GM20431 (cell line): ENCODE measurements around the gene AGBL4.
"Not testable (repeated sequence)": the region's sequence is repeated elsewhere in the genome, so short reads cannot be mapped to it uniquely, and the experiment has no call there.

Experiments
- in situ Hi-C: fragments of 300-500 bp; cut with MseI, MboI; formaldehyde crosslinking; loops from one replicate; pipeline ENCODE4 v1.15.0; 2020; ENCODE audit warnings: low sequenced_read_pairs; ENCODE audit not compliant: unreplicated experiment

AGBL4 gene

GRCh38 chr1:49323925-49324540, 699.7 kb downstream of the AGBL4 start:
- in situ Hi-C loops = no loop called here

GRCh38 chr1:49320493-49320892, 703.3 kb downstream of the AGBL4 start:
- in situ Hi-C loops = not testable (repeated sequence)

- in situ Hi-C loops = no loop called here
These were observed 704.3 kb downstream of the AGBL4 start for GRCh38 chr1:49319426-49319963.

GRCh38 chr1:49318218-49318617, 705.5 kb downstream of the AGBL4 start:
- in situ Hi-C loops = no loop called here

GRCh38 chr1:49307457-49307856, 716.3 kb downstream of the AGBL4 start:
- in situ Hi-C loops = no loop called here

- in situ Hi-C loops = no loop called here
These were observed 717.2 kb downstream of the AGBL4 start for GRCh38 chr1:49306507-49307070.

GRCh38 chr1:49302400-49302799, 721.4 kb downstream of the AGBL4 start:
- in situ Hi-C loops = not testable (repeated sequence)

- in situ Hi-C loops = no loop called here
These were observed 725.5 kb downstream of the AGBL4 start for GRCh38 chr1:49298304-49298703.

GRCh38 chr1:49297783-49298182, 726.0 kb downstream of the AGBL4 start:
- in situ Hi-C loops = no loop called here

- in situ Hi-C loops = no loop called here
These were observed 729.2 kb downstream of the AGBL4 start for GRCh38 chr1:49294539-49294938.

- in situ Hi-C loops = no loop called here
These were observed 730.7 kb downstream of the AGBL4 start for GRCh38 chr1:49293016-49293415.

GRCh38 chr1:49257211-49258049, 766.3 kb downstream of the AGBL4 start:
- in situ Hi-C loops = not testable (repeated sequence)

- in situ Hi-C loops = no loop called here
These were observed 770.8 kb downstream of the AGBL4 start for GRCh38 chr1:49252917-49253316.

- in situ Hi-C loops = no loop called here
These were observed 772.6 kb downstream of the AGBL4 start for GRCh38 chr1:49251019-49251784.

- in situ Hi-C loops = no loop called here
These were observed 783.0 kb downstream of the AGBL4 start for GRCh38 chr1:49240709-49241221.

- in situ Hi-C loops = no loop called here
These were observed 788.8 kb downstream of the AGBL4 start for GRCh38 chr1:49234988-49235387.

- in situ Hi-C loops = no loop called here
These were observed 794.2 kb downstream of the AGBL4 start for GRCh38 chr1:49229555-49229954.

GRCh38 chr1:49226758-49227157, 797.0 kb downstream of the AGBL4 start:
- in situ Hi-C loops = no loop called here

- in situ Hi-C loops = no loop called here
These were observed 798.3 kb downstream of the AGBL4 start for GRCh38 chr1:49225464-49225863.

- in situ Hi-C loops = no loop called here
These were observed 810.5 kb downstream of the AGBL4 start for GRCh38 chr1:49213301-49213700.
